Measurements from ENCODE around the gene ACSBG1.

The ACSBG1 gene

GRCh38 chr15:78234515-78235040 lies at the start of gene ACSBG1:
Gene ACSBG1, minus strand, starts transcription at chr15:78234565. Its CDS starts 64 bp downstream, at chr15:78234501.
- DNase-seq (ENCODE audit: low spot score), result no peak

GRCh38 chr15:78282324-78282723 lies 48.0 kb upstream of the ACSBG1 start:
- no peak for DNase-seq (ENCODE audit: low spot score)

- no peak for DNase-seq (ENCODE audit: low spot score)
These were observed 46.1 kb upstream of the ACSBG1 start for GRCh38 chr15:78280319-78281072.

- no peak for DNase-seq (ENCODE audit: low spot score)
These were observed 41.9 kb upstream of the ACSBG1 start for GRCh38 chr15:78276064-78276943.

- no peak for DNase-seq (ENCODE audit: low spot score)
These were observed 40.6 kb upstream of the ACSBG1 start for GRCh38 chr15:78274994-78275393.

GRCh38 chr15:78272776-78273175 lies 38.4 kb upstream of the ACSBG1 start:
- DNase-seq (ENCODE audit: low spot score), result no peak

- no peak for DNase-seq (ENCODE audit: low spot score)
These were observed 38.0 kb upstream of the ACSBG1 start for GRCh38 chr15:78272316-78272715.

- DNase-seq (ENCODE audit: low spot score), result no peak
These were observed 32.4 kb upstream of the ACSBG1 start for GRCh38 chr15:78266806-78267205.

- DNase-seq (ENCODE audit: low spot score), result no peak
These were observed 31.9 kb upstream of the ACSBG1 start for GRCh38 chr15:78266229-78266628.

GRCh38 chr15:78265752-78266224 lies 31.4 kb upstream of the ACSBG1 start:
- DNase-seq (ENCODE audit: low spot score), result no peak

- no peak for DNase-seq (ENCODE audit: low spot score)
These were observed 30.7 kb upstream of the ACSBG1 start for GRCh38 chr15:78265137-78265460.

GRCh38 chr15:78264304-78265136 lies 30.2 kb upstream of the ACSBG1 start, which contains the start of gene DNAJA4:
Gene DNAJA4, plus strand, starts transcription at chr15:78264562. Its CDS starts 202 bp downstream, at chr15:78264764.
- peak; percentile 63 for DNase-seq (ENCODE audit: low spot score)

- no peak for DNase-seq (ENCODE audit: low spot score)
These were observed 29.5 kb upstream of the ACSBG1 start for GRCh38 chr15:78263907-78264303.

- DNase-seq (ENCODE audit: low spot score), result no peak
These were observed 29.0 kb upstream of the ACSBG1 start for GRCh38 chr15:78263351-78263781.

GRCh38 chr15:78261062-78261461 lies 26.7 kb upstream of the ACSBG1 start:
- no peak for DNase-seq (ENCODE audit: low spot score)

GRCh38 chr15:78260489-78260888 lies 26.1 kb upstream of the ACSBG1 start:
- no peak for DNase-seq (ENCODE audit: low spot score)

GRCh38 chr15:78259232-78259631 lies 24.9 kb upstream of the ACSBG1 start:
- no peak for DNase-seq (ENCODE audit: low spot score)

GRCh38 chr15:78257681-78258080 lies 23.3 kb upstream of the ACSBG1 start:
- no peak for DNase-seq (ENCODE audit: low spot score)

GRCh38 chr15:78256044-78256437 lies 21.7 kb upstream of the ACSBG1 start:
- DNase-seq (ENCODE audit: low spot score), result no peak

GRCh38 chr15:78255421-78256043 lies 21.2 kb upstream of the ACSBG1 start:
- DNase-seq (ENCODE audit: low spot score), result no peak

- DNase-seq (ENCODE audit: low spot score), result no peak
These were observed 16.8 kb upstream of the ACSBG1 start for GRCh38 chr15:78251136-78251535.
